ENCODE results near the gene MAP6D1. TPM values are rescaled to one million over a fixed set of nuclear protein-coding genes. Genes with fewer than 3 reads are reported as not detected.

Gene MAP6D1
- total RNA-seq, 1 experiment from 2014 or later, result 7.1 TPM

GRCh38 chr3:183854318-183855035 lies 29.1 kb upstream of the MAP6D1 start:
- Mint-ChIP-seq H3K27ac (no peak overlapping the region), H3K36me3 (ENCODE audit: insufficient read depth in 1 of 3, low read depth in 3 of 3) (peaks cover 32 to 73% (median 67%) of the 10 kb centered on the region in 3 experiments)
- no peak overlapping the region for H2AFZ ChIP-seq (ENCODE audit: low read length)

More at GRCh38 chr3:183854318-183855035, 29.1 kb upstream of the MAP6D1 start:
- Histone ChIP-seq H3K4me1 (ENCODE audit: insufficient read depth, low read length) (no peaks in the 10 kb centered on the region), H4K5ac (ENCODE audit: insufficient read length, low read depth, low read length) (no peak overlapping the region), H2BK15ac (ENCODE audit: low read depth, low read length) (no peak overlapping the region), H2BK12ac (ENCODE audit: insufficient read length, low read depth, low read length) (no peak overlapping the region), H3K79me2 (ENCODE audit: insufficient read depth, low read length) (no peaks in the 10 kb centered on the region), H3K9me3 (ENCODE audit: control insufficient read depth, low read depth, low read length) (no peaks in the 10 kb centered on the region), H2BK20ac (ENCODE audit: low read depth, low read length, poor library complexity, severe bottlenecking) (no peak overlapping the region), H3K23ac (ENCODE audit: insufficient read length, low read depth, low read length) (no peak overlapping the region), H4K91ac (ENCODE audit: insufficient read length, low read depth, low read length) (no peak overlapping the region), H3T11ph (ENCODE audit: low read length) (no peak overlapping the region), H3K14ac (ENCODE audit: insufficient read depth, low read length) (no peak overlapping the region), H3K4me2 (ENCODE audit: insufficient read depth, insufficient read length, low read length) (no peak overlapping the region), H2BK120ac (ENCODE audit: low read depth, low read length, poor library complexity, severe bottlenecking) (no peak overlapping the region), H4K20me1 (ENCODE audit: control insufficient read depth, insufficient read depth, insufficient read length) (no peaks in the 10 kb centered on the region), H3K27me3 (ENCODE audit: insufficient read depth, low read length) (no peaks in the 10 kb centered on the region), H3K18ac (ENCODE audit: insufficient read length, low read depth, low read length) (no peak overlapping the region), H3K79me1 (ENCODE audit: insufficient read depth, low read depth, low read length, poor library complexity, severe bottlenecking) (no peaks in the 10 kb centered on the region), H2BK5ac (ENCODE audit: insufficient read length, low read length) (no peak overlapping the region), H3K27ac (ENCODE audit: insufficient read length, low read depth, low read length) (no peak overlapping the region), H3K23me2 (ENCODE audit: insufficient read length, low read depth, low read length, poor library complexity, severe bottlenecking) (no peaks in the 10 kb centered on the region), H3K56ac (ENCODE audit: insufficient read length, low read depth, low read length) (no peak overlapping the region), H3K4ac (ENCODE audit: low read depth, low read length) (no peak overlapping the region), H4K8ac (replicated peaks; ENCODE audit: insufficient read length, low read depth, low read length) (no peak overlapping the region), H3K9ac (ENCODE audit: extremely low read depth, insufficient read length, low read length) (no peak overlapping the region), H2AK5ac (ENCODE audit: insufficient read length, low read length) (no peak overlapping the region)
- WGBS (ENCODE audit: extremely low coverage, insufficient read length, low lambda C conversion rate), result 100% methylated on average over 1 of the region's 4 CpGs
- Mint-ChIP-seq H3K9me3 (peaks cover 0 to 6% of the 10 kb centered on the region in 2 experiments; a peak in 2 of 5 replicates), H3K4me3 (no peak overlapping the region), H3K27me3 (ENCODE audit: low read depth) (no peaks in the 10 kb centered on the region), H3K4me1 (no peaks in the 10 kb centered on the region)
- no peak for TF ChIP-seq CTCF (conservative IDR thresholded peaks at IDR 0.05)
- no peak for DNase-seq

Measured in H9 (cell line).